ENCODE data around the gene MGMT.

The MGMT gene

GRCh38 chr10:129771576-129771975, 304.5 kb downstream of the MGMT start:
- POLR2A ChIA-PET (ENCODE audit: low non-redundant PET), result no interaction called here
- CTCF ChIA-PET, result no interaction called here
- TF ChIP-seq CTCF (conservative IDR thresholded peaks at IDR 0.05; ENCODE audit: low read depth), result no peak
- H3K27ac ChIP-seq, result no peak overlapping the region
- no peak for DNase-seq (ENCODE audit: low spot score)

- no peak overlapping the region for H3K27ac ChIP-seq
- ChIA-PET POLR2A (ENCODE audit: low non-redundant PET) (no interaction called here), CTCF (no interaction called here)
- no peak for TF ChIP-seq CTCF (conservative IDR thresholded peaks at IDR 0.05; ENCODE audit: low read depth)
- no peak for DNase-seq (ENCODE audit: low spot score)
Observed at GRCh38 chr10:129771991-129772431, 305.0 kb downstream of the MGMT start.

- ChIA-PET POLR2A (ENCODE audit: low non-redundant PET) (no interaction called here), CTCF (no interaction called here)
- DNase-seq (ENCODE audit: low spot score), result no peak
- no peak for TF ChIP-seq CTCF (conservative IDR thresholded peaks at IDR 0.05; ENCODE audit: low read depth)
- H3K27ac ChIP-seq, result no peak overlapping the region
Observed at GRCh38 chr10:129772468-129773358, 305.7 kb downstream of the MGMT start.

GRCh38 chr10:129773359-129773990, 306.4 kb downstream of the MGMT start:
- no peak for TF ChIP-seq CTCF (conservative IDR thresholded peaks at IDR 0.05; ENCODE audit: low read depth)
- no peak for DNase-seq (ENCODE audit: low spot score)
- H3K27ac ChIP-seq, result no peak overlapping the region
- POLR2A ChIA-PET (ENCODE audit: low non-redundant PET), result no interaction called here
- CTCF ChIA-PET, result interaction anchor here (0.6 kb wide), 1 partner anchor 864 kb away, joined by 3 read pairs; no protein-coding TSS in a partner anchor

- no peak for TF ChIP-seq CTCF (conservative IDR thresholded peaks at IDR 0.05; ENCODE audit: low read depth)
- POLR2A ChIA-PET (ENCODE audit: low non-redundant PET), result no interaction called here
- DNase-seq (ENCODE audit: low spot score), result no peak
- no peak overlapping the region for H3K27ac ChIP-seq
- CTCF ChIA-PET, result interaction anchor here (0.6 kb wide), 1 partner anchor 865 kb away, joined by 3 read pairs; no protein-coding TSS in a partner anchor
Observed at GRCh38 chr10:129774082-129774735, 307.2 kb downstream of the MGMT start.

- no peak for DNase-seq (ENCODE audit: low spot score)
- CTCF ChIA-PET, result no interaction called here
- POLR2A ChIA-PET (ENCODE audit: low non-redundant PET), result no interaction called here
- TF ChIP-seq CTCF (conservative IDR thresholded peaks at IDR 0.05; ENCODE audit: low read depth), result no peak
- no peak overlapping the region for H3K27ac ChIP-seq
Observed at GRCh38 chr10:129774736-129775401, 307.8 kb downstream of the MGMT start.
